Measurements from ENCODE around the gene IQCN.

DNA sequence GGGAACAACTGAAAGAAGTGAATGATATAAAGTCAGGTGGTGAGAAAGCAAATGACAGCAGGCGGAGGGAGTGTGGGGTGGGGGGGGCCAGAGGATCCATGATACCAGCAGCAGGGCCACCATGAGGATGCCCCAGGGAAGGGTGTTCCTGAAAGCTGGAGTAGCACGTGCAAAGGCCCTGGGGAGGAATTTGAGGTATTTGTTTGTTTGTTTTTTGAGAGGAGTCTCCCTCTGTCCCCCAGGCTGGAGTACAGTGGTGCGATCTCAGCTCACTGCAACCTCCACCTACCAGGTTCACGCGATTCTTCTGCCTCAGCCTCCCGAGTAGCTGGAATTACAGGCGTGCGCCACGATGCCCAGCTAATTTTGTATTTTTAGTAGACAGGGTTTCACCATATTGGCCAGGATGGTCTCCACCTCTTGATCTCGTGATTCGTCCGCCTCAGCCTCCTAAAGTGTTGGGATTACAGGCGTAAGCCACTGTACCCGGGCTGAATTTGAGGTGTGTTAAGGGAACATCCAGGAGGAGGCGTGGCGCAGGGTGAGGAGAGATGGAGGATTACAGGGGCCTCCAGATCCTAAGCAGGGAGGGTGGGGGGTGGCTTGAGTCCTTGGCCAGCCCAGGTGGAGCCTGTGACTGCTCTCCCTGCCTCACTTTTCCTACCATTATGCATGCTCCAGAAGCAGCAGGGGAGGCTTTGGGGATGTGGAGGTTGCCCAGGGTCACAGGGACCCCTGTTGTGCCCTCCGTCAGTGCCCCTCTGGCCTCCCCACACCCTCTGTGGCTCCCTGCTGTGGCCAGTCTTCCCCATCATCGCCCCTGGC is 19.6 kb upstream of the IQCN start:
- TF ChIP-seq, protein P1, sequence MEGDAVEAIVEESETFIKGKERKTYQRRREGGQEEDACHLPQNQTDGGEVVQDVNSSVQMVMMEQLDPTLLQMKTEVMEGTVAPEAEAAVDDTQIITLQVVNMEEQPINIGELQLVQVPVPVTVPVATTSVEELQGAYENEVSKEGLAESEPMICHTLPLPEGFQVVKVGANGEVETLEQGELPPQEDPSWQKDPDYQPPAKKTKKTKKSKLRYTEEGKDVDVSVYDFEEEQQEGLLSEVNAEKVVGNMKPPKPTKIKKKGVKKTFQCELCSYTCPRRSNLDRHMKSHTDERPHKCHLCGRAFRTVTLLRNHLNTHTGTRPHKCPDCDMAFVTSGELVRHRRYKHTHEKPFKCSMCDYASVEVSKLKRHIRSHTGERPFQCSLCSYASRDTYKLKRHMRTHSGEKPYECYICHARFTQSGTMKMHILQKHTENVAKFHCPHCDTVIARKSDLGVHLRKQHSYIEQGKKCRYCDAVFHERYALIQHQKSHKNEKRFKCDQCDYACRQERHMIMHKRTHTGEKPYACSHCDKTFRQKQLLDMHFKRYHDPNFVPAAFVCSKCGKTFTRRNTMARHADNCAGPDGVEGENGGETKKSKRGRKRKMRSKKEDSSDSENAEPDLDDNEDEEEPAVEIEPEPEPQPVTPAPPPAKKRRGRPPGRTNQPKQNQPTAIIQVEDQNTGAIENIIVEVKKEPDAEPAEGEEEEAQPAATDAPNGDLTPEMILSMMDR (IDR thresholded peaks at IDR 0.05): no peak
- TF ChIP-seq, protein P2, sequence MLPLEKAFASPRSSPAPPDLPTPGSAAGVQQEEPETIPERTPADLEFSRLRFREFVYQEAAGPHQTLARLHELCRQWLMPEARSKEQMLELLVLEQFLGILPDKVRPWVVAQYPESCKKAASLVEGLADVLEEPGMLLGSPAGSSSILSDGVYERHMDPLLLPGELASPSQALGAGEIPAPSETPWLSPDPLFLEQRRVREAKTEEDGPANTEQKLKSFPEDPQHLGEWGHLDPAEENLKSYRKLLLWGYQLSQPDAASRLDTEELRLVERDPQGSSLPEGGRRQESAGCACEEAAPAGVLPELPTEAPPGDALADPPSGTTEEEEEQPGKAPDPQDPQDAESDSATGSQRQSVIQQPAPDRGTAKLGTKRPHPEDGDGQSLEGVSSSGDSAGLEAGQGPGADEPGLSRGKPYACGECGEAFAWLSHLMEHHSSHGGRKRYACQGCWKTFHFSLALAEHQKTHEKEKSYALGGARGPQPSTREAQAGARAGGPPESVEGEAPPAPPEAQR (CRISPR knock-in tag; IDR thresholded peaks at IDR 0.05): no peak
- TF ChIP-seq, protein P3, sequence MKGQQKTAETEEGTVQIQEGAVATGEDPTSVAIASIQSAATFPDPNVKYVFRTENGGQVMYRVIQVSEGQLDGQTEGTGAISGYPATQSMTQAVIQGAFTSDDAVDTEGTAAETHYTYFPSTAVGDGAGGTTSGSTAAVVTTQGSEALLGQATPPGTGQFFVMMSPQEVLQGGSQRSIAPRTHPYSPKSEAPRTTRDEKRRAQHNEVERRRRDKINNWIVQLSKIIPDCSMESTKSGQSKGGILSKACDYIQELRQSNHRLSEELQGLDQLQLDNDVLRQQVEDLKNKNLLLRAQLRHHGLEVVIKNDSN (CRISPR knock-in tag; IDR thresholded peaks at IDR 0.05): no peak
- TF ChIP-seq CREB1 (CRISPR knock-in tag; IDR thresholded peaks at IDR 0.05) (no peak), ZNF263 (CRISPR knock-in tag; IDR thresholded peaks at IDR 0.05; ENCODE audit: low read depth) (no peak)
- TF ChIP-seq, protein P4, sequence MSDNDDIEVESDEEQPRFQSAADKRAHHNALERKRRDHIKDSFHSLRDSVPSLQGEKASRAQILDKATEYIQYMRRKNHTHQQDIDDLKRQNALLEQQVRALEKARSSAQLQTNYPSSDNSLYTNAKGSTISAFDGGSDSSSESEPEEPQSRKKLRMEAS (CRISPR knock-in tag; IDR thresholded peaks at IDR 0.05): no peak

Data from WTC11 (cell line).